ENCODE results near the gene RNF213.
"Not testable (repeated sequence)": the region's sequence is repeated elsewhere in the genome, so short reads cannot be mapped to it uniquely, and the experiment has no call there.

RNF213 gene

DNA sequence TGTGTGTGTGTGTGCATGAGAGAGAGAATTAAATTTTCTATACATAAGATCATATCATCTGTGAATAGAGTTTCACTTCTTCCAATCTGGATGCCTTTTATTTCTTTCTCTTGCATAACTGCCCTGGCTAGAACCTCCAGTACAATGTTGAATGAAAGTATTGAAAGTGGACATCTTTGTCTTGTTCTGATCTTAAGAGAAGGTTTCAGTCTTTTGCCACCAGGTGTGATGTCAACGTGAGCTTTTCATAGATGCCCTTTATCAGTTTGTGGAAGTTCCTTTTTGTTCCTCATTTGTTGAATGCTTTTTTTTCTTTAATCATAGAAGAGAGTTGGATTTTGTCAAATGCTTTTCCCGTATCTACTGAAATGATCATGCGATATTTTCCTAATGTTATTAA is 63.3 kb downstream of the RNF213 start:
- no peak for DNase-seq

DNA sequence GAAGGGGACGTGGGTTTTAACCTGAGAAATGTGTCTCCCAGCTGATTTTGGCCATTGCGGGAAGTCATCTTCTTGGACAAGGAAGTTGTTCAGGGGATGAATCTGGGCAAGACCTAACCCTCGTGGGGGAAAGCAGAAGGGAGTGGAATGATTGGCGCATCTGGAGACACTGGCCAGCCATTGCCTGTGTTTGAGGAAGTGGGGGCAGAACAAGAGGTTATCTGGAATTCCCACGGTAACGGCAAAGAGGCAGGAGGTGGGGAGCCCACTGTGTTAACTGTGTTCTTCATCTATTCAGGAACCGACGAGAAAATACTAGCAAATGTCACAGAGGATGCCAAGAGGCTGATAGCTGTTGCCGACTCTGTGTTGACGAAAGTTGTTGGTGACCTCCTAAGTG is 66.9 kb downstream of the RNF213 start:
- DNase-seq = no peak

- DNase-seq = no peak
Observed at GRCh38 chr17:80328634-80329380, 68.2 kb downstream of the RNF213 start.

DNA sequence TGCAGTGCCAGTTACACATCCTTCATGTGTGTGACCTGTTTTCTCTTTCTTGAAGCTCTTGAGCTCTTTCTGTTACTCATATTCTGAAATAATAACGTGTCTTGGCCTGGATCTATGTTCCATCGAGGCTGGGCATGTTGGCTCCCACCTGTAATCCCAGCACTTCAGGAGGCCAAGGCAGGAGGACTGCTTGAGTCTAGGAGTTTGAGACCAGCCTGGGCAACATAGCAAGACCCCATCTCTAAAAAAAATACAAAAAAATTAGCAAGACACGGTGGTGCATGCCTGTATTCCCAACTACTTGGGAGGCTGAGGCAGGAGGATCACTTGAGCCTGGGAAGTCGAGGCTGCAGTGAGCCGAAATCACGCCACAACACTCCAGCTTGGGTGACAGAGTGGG is 68.8 kb downstream of the RNF213 start:
- DNase-seq = not testable (repeated sequence)

DNA sequence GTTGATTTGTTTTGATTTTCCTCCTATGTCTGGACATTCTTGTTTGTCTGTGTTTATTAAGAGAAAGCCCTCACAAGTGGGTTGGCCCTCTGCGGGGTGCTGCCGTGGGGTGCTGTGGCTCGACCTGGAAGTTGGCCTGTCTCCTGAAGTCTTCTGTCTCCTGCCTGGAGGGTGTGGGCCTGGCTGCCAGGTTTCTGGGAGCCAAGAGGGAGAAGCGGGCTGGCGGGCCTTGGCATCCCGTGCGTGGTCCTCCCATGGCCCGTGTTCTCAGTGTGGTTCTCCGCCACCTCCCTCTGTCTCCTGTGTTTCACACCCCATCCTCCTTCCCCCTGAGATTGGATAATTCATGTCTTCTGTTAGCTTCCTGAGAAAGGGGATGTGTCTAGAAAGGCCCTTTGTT is 69.6 kb downstream of the RNF213 start:
- no peak for DNase-seq

DNA sequence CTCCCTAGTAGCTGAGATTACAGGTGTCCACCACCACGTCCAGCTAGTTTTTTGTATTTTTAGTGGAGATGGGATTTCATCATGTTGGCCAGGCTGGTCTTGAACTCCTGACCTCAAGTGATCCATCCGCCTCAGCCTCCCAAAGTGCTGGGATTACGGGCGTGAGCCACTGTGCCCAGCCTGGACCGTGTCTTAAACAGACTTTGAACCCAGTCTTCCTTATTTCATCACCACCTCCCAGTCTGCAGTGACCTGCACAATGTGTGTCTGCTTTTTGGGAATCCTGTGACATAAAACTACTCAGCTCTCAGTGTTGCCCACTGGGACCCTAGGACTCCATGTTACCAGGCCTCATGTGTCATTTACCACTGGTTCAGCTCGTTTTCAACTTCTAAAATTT is 70.3 kb downstream of the RNF213 start:
- not testable (repeated sequence) for DNase-seq

DNA sequence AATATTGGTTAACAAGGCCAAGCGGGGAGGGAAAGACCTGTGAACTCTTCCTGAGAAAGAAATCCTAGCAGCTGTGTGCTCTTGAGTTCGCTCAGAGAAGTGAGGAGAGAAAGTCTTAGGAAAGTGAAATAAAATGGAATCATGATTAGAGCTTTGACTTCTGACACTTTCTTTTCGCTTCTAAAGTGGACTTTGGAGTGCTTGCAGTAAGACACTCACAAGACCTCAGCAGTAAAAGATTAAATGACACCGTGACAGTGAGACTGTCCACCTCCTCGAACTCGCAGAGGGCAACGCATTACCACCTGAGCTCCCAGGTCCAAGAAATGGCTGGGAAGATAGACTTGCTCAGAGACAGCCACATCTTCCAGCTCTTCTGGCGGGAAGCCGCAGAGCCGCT is 71.2 kb downstream of the RNF213 start:
- DNase-seq = no peak

- DNase-seq = no peak
Observed at GRCh38 chr17:80337195-80337895, 76.7 kb downstream of the RNF213 start.

- no peak for DNase-seq
Observed at GRCh38 chr17:80339118-80339517, 78.5 kb downstream of the RNF213 start.

- DNase-seq = no peak
Observed at GRCh38 chr17:80339731-80340456, 79.2 kb downstream of the RNF213 start.

DNA sequence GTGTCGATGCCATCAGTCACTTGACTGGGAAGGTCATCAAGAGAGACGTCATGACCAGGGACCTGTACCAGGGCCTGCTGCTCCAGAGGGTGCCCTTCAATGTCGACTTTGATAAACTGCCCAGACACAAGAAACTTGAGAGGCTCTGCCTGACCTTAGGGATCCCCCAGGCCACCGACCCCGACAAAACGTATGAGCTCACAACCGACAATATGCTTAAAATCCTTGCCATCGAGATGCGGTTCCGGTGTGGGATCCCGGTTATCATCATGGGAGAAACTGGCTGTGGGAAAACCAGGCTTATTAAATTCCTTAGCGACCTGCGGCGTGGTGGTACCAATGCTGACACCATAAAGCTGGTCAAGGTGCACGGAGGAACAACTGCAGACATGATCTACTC is 84.7 kb downstream of the RNF213 start:
- no peak for DNase-seq

- no peak for DNase-seq
Observed at GRCh38 chr17:80345841-80346497, 85.3 kb downstream of the RNF213 start.

DNA sequence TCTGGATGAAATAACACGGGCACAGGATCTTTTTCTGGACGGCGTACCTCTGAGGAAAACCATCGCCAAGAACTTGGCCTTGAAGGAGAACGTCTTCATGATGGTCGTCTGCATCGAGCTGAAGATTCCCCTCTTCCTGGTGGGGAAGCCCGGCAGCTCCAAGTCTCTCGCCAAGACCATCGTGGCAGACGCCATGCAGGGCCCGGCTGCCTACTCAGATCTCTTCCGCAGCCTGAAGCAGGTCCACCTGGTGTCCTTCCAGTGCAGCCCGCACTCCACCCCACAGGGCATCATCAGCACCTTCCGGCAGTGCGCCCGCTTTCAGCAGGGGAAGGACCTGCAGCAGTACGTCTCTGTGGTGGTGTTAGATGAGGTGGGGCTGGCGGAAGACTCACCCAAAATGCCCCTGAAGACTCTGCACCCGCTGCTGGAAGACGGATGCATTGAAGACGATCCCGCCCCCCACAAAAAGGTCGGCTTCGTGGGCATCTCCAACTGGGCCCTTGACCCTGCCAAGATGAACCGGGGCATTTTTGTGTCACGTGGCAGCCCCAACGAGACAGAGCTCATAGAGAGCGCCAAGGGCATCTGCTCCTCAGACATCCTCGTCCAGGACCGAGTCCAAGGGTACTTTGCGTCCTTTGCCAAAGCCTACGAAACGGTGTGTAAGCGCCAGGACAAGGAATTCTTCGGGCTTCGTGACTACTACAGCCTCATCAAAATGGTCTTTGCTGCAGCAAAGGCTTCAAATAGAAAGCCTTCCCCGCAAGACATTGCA is 86.0 kb downstream of the RNF213 start:
- DNase-seq = no peak

DNA sequence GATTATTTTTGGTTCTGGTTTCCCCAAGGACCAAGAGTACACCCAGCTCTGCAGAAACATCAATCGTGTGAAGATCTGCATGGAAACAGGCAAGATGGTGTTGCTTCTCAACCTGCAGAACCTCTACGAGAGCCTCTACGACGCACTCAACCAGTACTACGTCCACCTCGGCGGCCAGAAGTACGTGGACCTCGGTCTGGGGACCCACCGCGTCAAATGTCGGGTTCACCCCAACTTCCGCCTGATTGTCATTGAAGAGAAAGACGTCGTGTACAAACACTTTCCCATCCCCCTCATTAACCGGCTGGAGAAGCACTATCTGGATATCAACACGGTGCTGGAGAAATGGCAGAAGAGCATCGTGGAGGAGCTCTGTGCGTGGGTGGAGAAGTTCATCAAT is 86.9 kb downstream of the RNF213 start:
- no peak for DNase-seq

- no peak for DNase-seq
Observed at GRCh38 chr17:80347948-80348351, 87.3 kb downstream of the RNF213 start.

DNA sequence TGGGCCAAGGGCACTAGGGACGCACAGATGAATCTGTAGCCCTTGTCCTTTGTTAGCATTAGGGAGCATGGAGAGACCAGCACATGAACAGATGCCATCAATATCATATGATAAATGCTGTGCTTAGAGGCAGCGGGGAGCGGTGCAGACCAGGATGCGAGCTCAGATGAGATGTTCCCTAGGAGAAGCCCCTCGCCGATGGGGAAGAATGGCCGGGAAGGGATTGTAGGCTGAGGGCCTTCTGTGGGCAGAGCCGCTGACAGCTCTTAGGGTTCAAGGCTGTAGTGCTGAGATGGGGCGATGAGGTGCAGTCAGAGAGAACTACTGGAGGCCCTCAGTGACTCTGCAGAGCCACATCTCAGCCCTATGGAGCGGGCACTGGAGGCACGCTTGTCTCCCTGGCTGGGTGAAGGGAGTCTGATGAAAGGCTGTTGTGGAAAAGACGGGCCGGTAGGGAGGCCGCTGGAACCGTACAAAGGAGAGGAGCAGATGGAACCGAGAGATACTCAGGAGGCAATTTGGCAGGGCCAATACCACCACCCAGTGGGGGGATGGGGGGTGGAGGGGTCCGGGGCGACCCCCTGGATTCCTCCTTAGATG is 88.0 kb downstream of the RNF213 start:
- no peak for DNase-seq

DNA sequence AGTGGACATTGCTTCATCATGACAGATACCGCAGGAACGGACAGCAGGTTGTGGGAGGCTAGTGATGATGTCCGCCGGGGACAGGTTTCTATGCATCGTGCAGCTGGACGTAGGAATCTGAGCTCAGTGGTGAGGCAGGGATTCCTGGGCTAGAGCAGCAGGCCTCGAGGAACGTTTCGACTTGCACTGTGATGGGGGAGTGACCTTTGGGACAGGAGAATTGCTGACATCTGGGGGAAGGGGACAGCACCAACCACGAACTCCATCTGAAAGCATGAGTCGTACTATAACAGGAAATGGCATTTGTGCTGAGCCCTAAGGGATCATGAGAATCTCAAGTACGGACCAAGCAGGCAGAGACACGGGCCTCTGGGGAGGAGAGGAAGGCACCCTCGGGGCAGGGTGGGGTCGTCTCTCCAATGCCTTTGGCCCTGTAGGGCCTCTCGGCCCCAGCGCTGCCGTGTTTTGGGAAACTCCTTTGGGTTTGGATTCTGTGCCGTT is 88.5 kb downstream of the RNF213 start:
- no peak for DNase-seq

- no peak for DNase-seq
Observed at GRCh38 chr17:80349751-80350150, 89.1 kb downstream of the RNF213 start.

DNA sequence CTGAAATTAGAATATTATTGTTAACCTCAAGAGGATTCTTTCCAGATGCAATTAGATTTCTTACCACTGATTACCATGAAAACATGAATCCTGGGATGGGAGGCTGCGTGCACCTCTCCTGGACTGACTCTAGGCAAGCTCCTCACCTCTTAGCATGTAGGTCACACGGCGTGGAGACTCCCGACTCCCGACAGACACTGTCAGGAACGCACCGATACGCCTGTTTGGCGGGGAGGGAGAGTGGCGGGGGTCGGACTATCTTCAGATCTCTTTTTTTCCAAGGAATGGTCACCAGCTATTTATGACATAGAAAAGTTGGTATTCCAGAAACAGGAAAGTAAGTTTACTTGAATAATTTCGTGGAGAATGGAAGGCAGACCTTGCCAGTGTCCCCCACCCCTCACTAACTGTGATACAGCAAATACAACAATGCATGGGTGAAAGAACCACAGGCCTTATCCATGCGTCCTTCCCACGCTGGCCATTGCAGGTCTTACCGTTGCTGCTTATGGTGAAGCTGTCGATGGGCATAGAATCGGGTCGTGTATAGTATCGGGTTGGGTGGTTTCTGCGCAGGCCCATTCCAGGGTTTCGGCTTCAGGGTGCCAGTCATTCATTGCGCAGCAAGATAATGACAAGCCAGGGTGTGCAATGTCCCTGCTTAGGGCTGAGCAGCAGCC is 91.7 kb downstream of the RNF213 start:
- DNase-seq = no peak

GRCh38 chr17:80352991-80353665 is 92.5 kb downstream of the RNF213 start:
- no peak for DNase-seq
